HepG2 (cell line): ENCODE measurements around the gene GMFB. TPM values are rescaled to one million over a fixed set of nuclear protein-coding genes. Genes with fewer than 3 reads are reported as not detected.

Experiments
- ATAC-seq: fragments of 200-7000 bp; cut with Tn5 transposase; 3 replicates; pipeline ENCODE4 v1.9.1; 2020; ENCODE audit warnings: mild to moderate bottlenecking, moderate library complexity
- BruUV-seq: library from RNA; stranded (reverse); fragments of 400-500 nt; replicated peaks from 2 replicates; lab custom pipeline; 2021; lab: Mats Ljungman, UMichigan
- CTCF ChIA-PET: fragments of 300-600 bp; formaldehyde crosslinking; extraction: SDS; loops from one replicate; lab custom pipeline; 2021; ENCODE audit warnings: low total read pairs, inconsistent platforms, low intra/inter-chr PET ratio; lab: Yijun Ruan, JAX
- POLR2A ChIA-PET: fragments of 350-600 bp; sonication (Branson Sonifier 250); formaldehyde crosslinking; loops from one replicate; lab custom pipeline; 2020; ENCODE audit warnings: antibody characterized with exemption, inconsistent platforms; lab: Yijun Ruan, JAX
- DNase-seq: peaks from one replicate; pipeline ENCODE4 v3.0.0-alpha.2; 2015; ENCODE audit warnings: low spot score
- FAIRE-seq: peaks from 3 replicates; lab custom pipeline; 2011; peaks lifted over from hg19 to GRCh38; lab: Jason Lieb, UNC
- H2AFZ ChIP-seq: one replicate; pipeline ENCODE4 v1.6.1; 2011; ENCODE audit warnings: low read length, inconsistent platforms
- H3K27ac ChIP-seq: fragments of 300-600 bp; 3 replicates; pipeline ENCODE4 v1.8.0; 2011; ENCODE audit warnings: mixed run types, mild to moderate bottlenecking, mixed read lengths, low read length, inconsistent platforms; ENCODE audit not compliant: insufficient read depth; ENCODE audit errors: extremely low read length
- H3K27me3 ChIP-seq, 2 experiments: fragments of 200-600 bp in 1 of 2; 2 replicates in 1 of 2; 3 replicates in 1 of 2; pipeline versions ENCODE4 v1.6.0 to v1.8.0; 2011; ENCODE audit warnings: low read length in 2 of 2, mild to moderate bottlenecking in 2 of 2, moderate library complexity in 2 of 2, inconsistent platforms in 1 of 2; ENCODE audit not compliant: insufficient read depth in 2 of 2, control insufficient read depth in 1 of 2
- H3K36me3 ChIP-seq, 2 experiments: fragments of 200-600 bp in 1 of 2; replicated peaks in 1 of 2; 2 replicates in 1 of 2; 3 replicates in 1 of 2; pipeline versions ENCODE4 v1.5.1 to v1.8.0; 2011; ENCODE audit warnings: low read length in 2 of 2, inconsistent platforms in 1 of 2; ENCODE audit not compliant: insufficient read depth in 2 of 2, control insufficient read depth in 1 of 2
- H3K4me1 ChIP-seq: 2 replicates; pipeline ENCODE4 v1.5.1; 2012; ENCODE audit warnings: low read length, inconsistent platforms; ENCODE audit not compliant: insufficient read depth
- H3K4me2 ChIP-seq: 2 replicates; pipeline ENCODE4 v1.6.0; 2011; ENCODE audit warnings: low read depth, low read length, inconsistent platforms
- H3K4me3 ChIP-seq, 3 experiments: fragments of 200-600 bp in 1 of 3; sonication (generic), shearing (Covaris generic) in 1 of 3; replicated peaks in 1 of 3; 2 replicates each; pipeline ENCODE4 v1.5.1; 2011 to 2016; ENCODE audit warnings: low read length in 3 of 3, inconsistent platforms in 2 of 3, low read depth in 2 of 3, mild to moderate bottlenecking in 2 of 3, control low read depth in 1 of 3, mixed read lengths in 1 of 3; ENCODE audit not compliant: insufficient read depth in 1 of 3
- H3K79me2 ChIP-seq: one replicate; pipeline ENCODE4 v1.6.1; 2011; ENCODE audit warnings: low read length, inconsistent platforms; ENCODE audit not compliant: insufficient read depth
- H3K9ac ChIP-seq: 2 replicates; pipeline ENCODE4 v1.6.0; 2011; ENCODE audit warnings: mild to moderate bottlenecking, low read depth, low read length, inconsistent platforms; ENCODE audit not compliant: insufficient read depth
- H3K9me3 ChIP-seq: 2 replicates; pipeline ENCODE4 v1.5.1; 2012; ENCODE audit warnings: mild to moderate bottlenecking, low read length
- H4K20me1 ChIP-seq: 2 replicates; pipeline ENCODE4 v1.6.0; 2011; ENCODE audit warnings: inconsistent platforms, mild to moderate bottlenecking, low read length, moderate library complexity; ENCODE audit not compliant: insufficient read depth
- HNRNPK ChIP-seq: fragments of 200-400 bp; formaldehyde crosslinking; IDR thresholded peaks from 2 replicates; pipeline ENCODE4 v1.6.1; 2018; ENCODE audit warnings: low read length, low read depth, moderate library complexity, mild to moderate bottlenecking; ENCODE audit not compliant: poor library complexity, severe bottlenecking
- IKZF1 ChIP-seq: fragments of 450-650 bp; IDR thresholded peaks from 2 replicates; pipeline ENCODE4 v1.7.1; 2016
- MATR3 ChIP-seq: sonication (generic); formaldehyde crosslinking; IDR thresholded peaks from 2 replicates; pipeline ENCODE4 v1.4.0; 2020; ENCODE audit warnings: missing genetic modification reagents
- NAIF1 ChIP-seq: sonication (generic); formaldehyde crosslinking; IDR thresholded peaks from 2 replicates; pipeline ENCODE4 v1.5.0; 2020; ENCODE audit warnings: mild to moderate bottlenecking, missing genetic modification reagents, borderline replicate concordance
- PHF5A ChIP-seq: IDR thresholded peaks from one replicate; pipeline ENCODE4 v1.6.1; 2018; ENCODE audit warnings: low read depth, missing genetic modification reagents; ENCODE audit not compliant: unreplicated experiment
- RBM39 ChIP-seq: fragments of 200-400 bp; formaldehyde crosslinking; IDR thresholded peaks from one replicate; pipeline ENCODE4 v1.6.1; 2018; ENCODE audit warnings: antibody characterized with exemption, mild to moderate bottlenecking, low read depth, low read length; ENCODE audit not compliant: poor library complexity, severe bottlenecking
- SRSF9 ChIP-seq: fragments of 200-400 bp; formaldehyde crosslinking; IDR thresholded peaks from 2 replicates; pipeline ENCODE4 v1.6.1; 2018; ENCODE audit warnings: borderline replicate concordance, mild to moderate bottlenecking, low read depth, low read length; ENCODE audit not compliant: insufficient read depth, poor library complexity, severe bottlenecking
- YY1 ChIP-seq: IDR thresholded peaks from 2 replicates; pipeline ENCODE4 v1.6.1; 2011; ENCODE audit warnings: low read length, low read depth, moderate library complexity, mild to moderate bottlenecking; ENCODE audit not compliant: insufficient read depth, insufficient replicate concordance
- ZHX2 ChIP-seq, 2 experiments: sonication (generic) in 1 of 2; formaldehyde crosslinking in 1 of 2; IDR thresholded peaks; 2 replicates each; pipeline versions ENCODE4 v1.6.1 to v1.9.0; 2014 to 2022; ENCODE audit warnings: antibody characterized with exemption in 1 of 2, borderline replicate concordance in 1 of 2, inconsistent platforms in 1 of 2, low read depth in 1 of 2, missing genetic modification reagents in 1 of 2
- ZNF143 ChIP-seq: sonication (generic); formaldehyde crosslinking; IDR thresholded peaks from 2 replicates; pipeline ENCODE4 v1.4.0; 2020; ENCODE audit warnings: missing genetic modification reagents
- ZNF232 ChIP-seq: sonication (generic); formaldehyde crosslinking; IDR thresholded peaks from 2 replicates; pipeline ENCODE4 v1.4.0; 2020; ENCODE audit warnings: missing genetic modification reagents, borderline replicate concordance
- ZNF24 ChIP-seq: fragments of 450-650 bp; IDR thresholded peaks from 2 replicates; pipeline ENCODE4 v1.6.1; 2017; ENCODE audit warnings: antibody characterized with exemption, mild to moderate bottlenecking
- ZNF256 ChIP-seq: sonication (generic); formaldehyde crosslinking; conservative IDR thresholded peaks from 2 replicates; pipeline ENCODE4 v1.4.0; 2020; ENCODE audit warnings: missing genetic modification reagents
- WGBS: methylation state at CpG from one replicate; pipeline ENCODE4 v1.1.6; 2017; ENCODE audit warnings: low lambda C conversion rate; 5-methylcytosine and 5-hydroxymethylcytosine counted together
- in situ Hi-C: cut with HindIII; loops from 2 replicates; pipeline ENCODE4 v1.10.0; 2017; ENCODE audit warnings: low pct_unique_long_range_greater_than_20kb; ENCODE audit not compliant: extremely low pct_ligation_motif_present
- intact Hi-C: fragments of 100-400 bp; cut with micrococcal nuclease; formaldehyde crosslinking; loops from one replicate; pipeline ENCODE4 v1.10.0; 2022; ENCODE audit not compliant: unreplicated experiment
- polyA plus RNA-seq, 8 experiments: library from polyadenylated mRNA; depleted of rRNA in 3 of 8; stranded (reverse) in 7 of 8; unstranded in 1 of 8; fragments of >200 nt; fragmentation: Illumina TruSeq in 4 of 8; extraction: Trizol in 4 of 8; gene quantifications; 2 replicates each; pipeline versions ENCODE4 v1.2.1 to v1.2.3, GENCODE V29; 2011 to 2016; ENCODE audit warnings: low read depth in 4 of 8, missing spikeins in 1 of 8, mixed read lengths in 1 of 8; ENCODE audit not compliant: insufficient read depth in 1 of 8
- total RNA-seq, 5 experiments: library from RNA; depleted of rRNA; stranded (reverse); fragments of >200 nt; fragmentation: Illumina TruSeq; extraction: Trizol; gene quantifications; 2 replicates each; pipeline ENCODE4 v1.2.3, GENCODE V29; 2016; ENCODE audit warnings: low read depth in 1 of 5
- TF ChIP-seq, protein P1 (sequence below): sonication (generic); formaldehyde crosslinking; IDR thresholded peaks from 2 replicates; pipeline ENCODE4 v1.4.0; 2020; ENCODE audit warnings: missing genetic modification reagents
- TF ChIP-seq, protein P2 (sequence below): sonication (generic); formaldehyde crosslinking; IDR thresholded peaks from 2 replicates; pipeline ENCODE4 v1.4.0; 2020; ENCODE audit warnings: missing genetic modification reagents, mild to moderate bottlenecking, borderline replicate concordance

Gene GMFB
- total and polyA plus RNA-seq, 2 of the 13 experiments (the other 11 are each of a cell fraction or from before 2014, with no cell fraction given): 17.3 to 68.2 TPM

DNA sequence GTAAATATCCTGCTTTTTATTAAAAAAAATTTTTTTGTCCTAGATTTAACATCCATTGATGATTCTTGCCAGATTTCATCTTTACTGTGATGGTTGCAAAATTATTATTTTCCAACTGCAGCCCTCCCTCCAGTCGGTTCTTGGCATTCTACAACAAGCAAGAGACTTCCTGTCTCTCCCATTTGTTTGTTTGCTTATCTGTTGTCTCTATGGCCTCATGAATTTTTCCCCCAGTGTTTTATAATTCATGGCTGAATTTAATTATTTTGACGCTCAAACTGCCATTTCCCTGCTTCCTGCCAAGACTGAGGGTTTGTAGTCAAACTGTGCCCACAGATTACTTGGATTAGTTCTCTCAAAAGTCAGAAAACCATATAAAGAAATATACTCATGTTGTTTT lies 46.9 kb upstream of the GMFB start:
- BruUV-seq: no TSS peak
- no peak overlapping the region for H3K27ac ChIP-seq

More for the DNA sequence above, 46.9 kb upstream of the GMFB start:
- Histone ChIP-seq H4K20me1 (no peaks in the 10 kb centered on the region), H3K4me3 (no peak overlapping the region), H3K9me3 (no peaks in the 10 kb centered on the region), H3K27me3 (no peaks in the 10 kb centered on the region), H3K9ac (no peak overlapping the region), H3K4me1 (peaks cover 31% of the 10 kb centered on the region), H2AFZ (no peak overlapping the region), H3K36me3 (no peaks in the 10 kb centered on the region; a peak in 2 of 5 replicates), H3K79me2 (no peaks in the 10 kb centered on the region), H3K4me2 (no peak overlapping the region)
- WGBS: 73% methylated on average over 2 of the region's 2 CpGs
- in situ Hi-C loops: no loop called here
- DNase-seq (no peak), ATAC-seq (no peak), FAIRE-seq (no peak)
- CTCF ChIA-PET: no interaction called here
- intact Hi-C loops: no loop called here
- POLR2A ChIA-PET: no interaction called here
- TF ChIP-seq ZNF232 (CRISPR knock-in tag) (no peak), RBM39 (no peak), NAIF1 (CRISPR knock-in tag) (no peak), MATR3 (CRISPR knock-in tag) (no peak), SRSF9 (no peak), ZNF143 (CRISPR knock-in tag) (no peak), PHF5A (no peak), HNRNPK (no peak), YY1 (no peak), ZNF256 (CRISPR knock-in tag) (no peak), ZNF24 (no peak), IKZF1 (no peak), ZHX2 (IDR thresholded peaks at IDR 0.05; ENCODE audit: low read depth) (no peak), ZHX2 (CRISPR knock-in tag; IDR thresholded peaks at IDR 0.05; ENCODE audit: borderline replicate concordance) (no peak)
- TF ChIP-seq, protein P1, sequence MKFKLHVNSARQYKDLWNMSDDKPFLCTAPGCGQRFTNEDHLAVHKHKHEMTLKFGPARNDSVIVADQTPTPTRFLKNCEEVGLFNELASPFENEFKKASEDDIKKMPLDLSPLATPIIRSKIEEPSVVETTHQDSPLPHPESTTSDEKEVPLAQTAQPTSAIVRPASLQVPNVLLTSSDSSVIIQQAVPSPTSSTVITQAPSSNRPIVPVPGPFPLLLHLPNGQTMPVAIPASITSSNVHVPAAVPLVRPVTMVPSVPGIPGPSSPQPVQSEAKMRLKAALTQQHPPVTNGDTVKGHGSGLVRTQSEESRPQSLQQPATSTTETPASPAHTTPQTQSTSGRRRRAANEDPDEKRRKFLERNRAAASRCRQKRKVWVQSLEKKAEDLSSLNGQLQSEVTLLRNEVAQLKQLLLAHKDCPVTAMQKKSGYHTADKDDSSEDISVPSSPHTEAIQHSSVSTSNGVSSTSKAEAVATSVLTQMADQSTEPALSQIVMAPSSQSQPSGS (CRISPR knock-in tag): no peak
- TF ChIP-seq, protein P2, sequence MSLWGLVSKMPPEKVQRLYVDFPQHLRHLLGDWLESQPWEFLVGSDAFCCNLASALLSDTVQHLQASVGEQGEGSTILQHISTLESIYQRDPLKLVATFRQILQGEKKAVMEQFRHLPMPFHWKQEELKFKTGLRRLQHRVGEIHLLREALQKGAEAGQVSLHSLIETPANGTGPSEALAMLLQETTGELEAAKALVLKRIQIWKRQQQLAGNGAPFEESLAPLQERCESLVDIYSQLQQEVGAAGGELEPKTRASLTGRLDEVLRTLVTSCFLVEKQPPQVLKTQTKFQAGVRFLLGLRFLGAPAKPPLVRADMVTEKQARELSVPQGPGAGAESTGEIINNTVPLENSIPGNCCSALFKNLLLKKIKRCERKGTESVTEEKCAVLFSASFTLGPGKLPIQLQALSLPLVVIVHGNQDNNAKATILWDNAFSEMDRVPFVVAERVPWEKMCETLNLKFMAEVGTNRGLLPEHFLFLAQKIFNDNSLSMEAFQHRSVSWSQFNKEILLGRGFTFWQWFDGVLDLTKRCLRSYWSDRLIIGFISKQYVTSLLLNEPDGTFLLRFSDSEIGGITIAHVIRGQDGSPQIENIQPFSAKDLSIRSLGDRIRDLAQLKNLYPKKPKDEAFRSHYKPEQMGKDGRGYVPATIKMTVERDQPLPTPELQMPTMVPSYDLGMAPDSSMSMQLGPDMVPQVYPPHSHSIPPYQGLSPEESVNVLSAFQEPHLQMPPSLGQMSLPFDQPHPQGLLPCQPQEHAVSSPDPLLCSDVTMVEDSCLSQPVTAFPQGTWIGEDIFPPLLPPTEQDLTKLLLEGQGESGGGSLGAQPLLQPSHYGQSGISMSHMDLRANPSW (CRISPR knock-in tag): no peak
- TF ChIP-seq, all 625 proteins: peak for 0
